Inferior parietal cortex (tissue), 1 donor: Measurements from ENCODE around the gene MIOX.
A peak's percentile ranks its signal among the peaks of the same experiment; 100 is the strongest.

ENCODE experiments used
- DNase-seq: peaks from one replicate; pipeline ENCODE4 v3.0.0-alpha.2; 2016; ENCODE audit errors: extremely low spot score

MIOX gene

DNA sequence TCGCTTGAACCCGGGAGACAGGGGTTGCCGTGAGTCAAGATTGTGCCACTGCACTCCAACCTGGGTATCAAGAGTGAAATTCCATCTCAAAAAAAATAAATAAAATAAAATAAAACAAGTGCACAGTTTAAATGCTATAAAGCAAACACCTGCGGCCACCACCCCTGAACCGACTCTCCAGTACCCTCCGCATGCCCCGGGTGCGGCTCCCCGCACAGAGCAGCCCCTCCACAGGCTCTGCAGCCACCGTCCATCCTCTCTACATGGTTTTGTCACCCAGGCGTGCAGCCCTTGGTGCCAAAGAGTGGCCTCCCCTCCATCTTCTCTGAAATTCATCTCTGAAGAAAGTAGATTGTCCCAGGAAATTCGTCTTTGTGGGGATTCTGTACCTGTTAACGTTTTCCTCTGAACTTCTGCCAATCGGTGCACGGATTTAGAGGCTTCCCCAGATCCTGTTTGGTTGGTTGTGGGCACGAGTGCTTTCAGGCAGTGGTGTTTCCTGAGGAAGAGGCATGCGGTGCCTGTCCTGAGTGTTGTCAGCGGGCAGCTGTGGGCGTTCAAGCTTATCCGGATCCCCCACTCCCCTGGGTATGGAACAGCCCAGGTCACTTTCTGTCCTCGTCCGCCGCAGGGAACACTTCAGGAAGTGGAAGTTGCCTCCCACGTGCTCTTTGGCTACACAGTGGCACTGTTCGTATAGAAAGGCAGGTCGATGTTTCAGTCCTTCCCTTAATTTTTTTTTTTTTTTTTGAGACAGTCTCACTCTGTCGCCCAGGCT is 4.1 kb downstream of the MIOX start:
- no peak for DNase-seq

DNA sequence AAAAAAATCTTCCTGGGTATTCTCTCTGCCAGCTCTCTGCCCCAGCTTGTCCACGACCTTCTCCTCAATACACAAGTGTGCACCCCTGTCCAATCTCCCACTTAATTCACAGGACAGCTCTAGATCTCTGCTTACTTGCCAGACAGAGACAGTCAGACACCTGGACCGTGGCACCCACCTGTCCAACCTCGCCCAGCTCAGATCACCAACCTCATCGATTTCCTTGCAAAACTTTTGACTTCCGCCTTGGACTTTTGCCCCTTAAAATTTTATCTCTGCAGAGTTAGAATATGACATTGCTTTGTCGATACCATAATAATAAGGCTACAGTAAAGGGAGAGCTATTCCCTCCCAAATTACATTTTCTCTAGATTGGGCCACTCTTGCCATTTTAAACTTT is 10.4 kb downstream of the MIOX start:
- DNase-seq, result no peak

DNA sequence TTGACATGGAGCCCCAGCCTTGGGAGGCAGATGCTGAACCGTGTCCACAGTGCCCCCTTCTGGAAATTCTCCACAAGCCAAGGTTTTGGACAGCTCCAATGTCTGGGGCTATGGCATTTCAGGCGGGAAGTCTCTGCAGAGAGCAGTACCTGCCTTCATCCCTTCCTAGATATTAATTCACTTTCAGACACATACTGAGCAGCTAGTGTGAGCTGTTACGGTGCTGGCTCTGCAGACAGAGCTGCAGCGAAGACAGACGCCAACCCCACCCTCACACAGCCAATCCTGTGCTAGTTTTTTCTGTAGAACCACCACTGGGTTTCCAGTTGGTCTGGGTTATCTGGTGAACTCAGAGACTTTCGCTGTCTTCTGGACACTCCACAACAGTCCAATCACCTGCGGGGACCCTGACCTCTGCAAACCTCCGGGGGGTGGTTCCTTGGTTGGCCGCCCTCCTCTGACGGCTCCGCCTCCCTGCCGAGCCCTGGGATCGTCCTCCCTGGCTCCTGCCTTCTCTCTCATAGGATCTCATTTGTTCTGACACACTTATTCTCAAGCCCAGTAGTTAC is 11.7 kb downstream of the MIOX start:
- peak; percentile 76 for DNase-seq

GRCh38 chr22:50500452-50500851 is 13.8 kb downstream of the MIOX start:
- no peak for DNase-seq

DNA sequence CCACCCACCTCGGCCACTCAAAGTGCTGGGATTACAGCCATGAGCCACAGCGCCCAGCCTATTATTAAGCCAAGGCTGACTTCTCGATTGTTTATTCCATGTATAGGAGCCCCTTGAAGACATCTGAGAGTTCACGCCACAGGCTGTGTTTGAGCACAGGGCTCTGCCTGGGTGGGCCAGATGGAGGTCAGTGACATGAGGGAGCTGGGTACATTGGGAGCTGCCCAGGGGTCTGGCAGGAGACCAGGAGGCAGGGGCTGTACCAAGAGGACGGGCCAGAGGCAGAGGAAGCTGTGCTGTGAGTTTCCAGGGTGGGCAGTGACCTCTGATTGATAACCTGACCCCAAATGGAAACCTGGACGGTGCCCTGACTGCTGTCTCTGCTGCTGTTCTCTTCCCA is 15.4 kb downstream of the MIOX start:
- no peak for DNase-seq

DNA sequence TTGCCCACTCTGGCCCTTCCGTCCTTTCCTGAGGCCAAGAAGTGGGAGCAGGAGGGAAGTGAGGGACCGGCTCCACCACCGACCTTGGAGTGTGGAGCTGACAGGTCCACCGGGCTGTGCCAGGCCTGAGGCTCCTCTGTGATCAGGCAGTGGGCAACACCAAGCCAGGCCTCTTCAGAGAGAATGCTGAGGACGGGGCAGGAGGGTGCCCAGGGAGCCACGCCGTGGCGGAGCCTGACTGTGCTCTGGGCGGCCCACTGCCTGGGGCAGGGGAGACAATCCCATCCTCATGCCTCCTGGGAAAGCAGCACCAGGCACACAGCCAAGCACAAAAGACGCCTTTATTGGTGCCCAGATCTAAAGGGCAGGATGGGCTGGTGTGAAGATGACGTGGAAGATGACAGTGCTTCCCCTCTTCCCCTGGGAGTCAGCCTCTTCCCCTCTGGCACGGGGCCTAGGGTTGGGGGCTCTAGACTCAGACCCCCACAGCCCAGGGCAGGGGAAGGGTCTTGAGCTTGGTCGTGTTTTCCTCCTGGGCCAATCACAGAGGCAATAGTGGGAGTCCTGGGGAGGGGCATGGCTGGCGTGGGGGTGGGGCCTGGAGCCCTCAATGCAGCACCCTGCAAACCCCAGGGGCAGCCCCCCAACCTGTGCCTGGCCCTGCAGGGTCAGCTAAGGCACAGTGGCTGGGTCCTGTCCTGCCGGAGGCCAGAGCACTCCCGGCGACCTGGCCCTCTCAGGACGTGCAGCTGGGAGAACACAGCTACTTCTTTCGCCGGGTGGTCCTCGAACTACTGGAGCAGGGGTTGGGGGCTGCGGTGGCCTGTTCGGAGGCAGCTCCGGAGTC is 16.2 kb downstream of the MIOX start:
- no peak for DNase-seq

- no peak for DNase-seq
Observed at GRCh38 chr22:50503475-50504145, 17.0 kb downstream of the MIOX start.

GRCh38 chr22:50504369-50505211 is 17.9 kb downstream of the MIOX start:
- no peak for DNase-seq

GRCh38 chr22:50505276-50505775 is 18.7 kb downstream of the MIOX start:
- no peak for DNase-seq

DNA sequence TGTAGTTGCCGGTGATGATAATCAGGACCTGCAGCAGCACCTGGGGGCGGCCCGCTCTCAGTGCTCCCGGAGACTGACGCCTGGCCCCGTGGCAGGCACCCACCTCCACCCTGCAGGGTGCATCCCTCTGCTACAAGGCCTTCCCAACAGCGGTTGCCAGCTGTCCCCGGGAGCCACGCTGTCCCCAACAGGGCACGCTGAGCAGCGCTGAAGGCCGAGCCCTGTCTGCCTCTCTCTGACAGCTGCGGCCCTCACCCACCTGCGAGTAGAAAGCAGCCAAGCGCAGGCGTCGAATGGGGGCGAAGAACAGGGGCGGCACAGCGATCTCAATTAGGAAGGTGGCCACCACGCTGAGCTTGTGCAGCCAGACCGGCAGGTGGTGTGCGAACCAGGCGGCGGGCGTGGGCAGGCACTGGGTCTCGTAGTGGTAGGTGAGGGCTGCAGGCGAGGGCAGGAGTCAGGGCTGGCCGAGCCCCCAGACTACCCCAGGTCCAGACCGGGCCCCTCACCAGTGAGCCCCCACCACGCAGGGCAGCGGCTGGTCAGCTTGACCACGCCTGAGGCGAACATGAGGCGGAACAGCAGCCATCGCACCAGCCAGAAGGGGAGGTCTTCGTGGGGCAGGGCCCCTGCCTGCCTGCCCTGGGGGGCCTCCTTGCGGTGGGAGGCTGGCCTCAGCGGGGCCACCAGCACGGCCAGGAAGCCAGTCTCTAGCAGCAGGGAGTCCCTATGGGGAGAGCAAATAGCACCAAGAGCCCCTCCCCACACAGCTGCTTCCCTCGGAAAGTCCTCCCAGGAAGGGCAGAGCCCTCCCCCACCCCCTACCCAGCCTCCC is 19.3 kb downstream of the MIOX start:
- DNase-seq, result no peak

- DNase-seq, result no peak
Observed at GRCh38 chr22:50506611-50507420, 20.2 kb downstream of the MIOX start.

GRCh38 chr22:50507421-50507990 is 20.8 kb downstream of the MIOX start, which contains the start of gene LMF2:
LMF2 (minus strand) TSS chr22:50507702; CDS start chr22:50507675, 27 bp downstream.
- DNase-seq, result peak; percentile 68

DNA sequence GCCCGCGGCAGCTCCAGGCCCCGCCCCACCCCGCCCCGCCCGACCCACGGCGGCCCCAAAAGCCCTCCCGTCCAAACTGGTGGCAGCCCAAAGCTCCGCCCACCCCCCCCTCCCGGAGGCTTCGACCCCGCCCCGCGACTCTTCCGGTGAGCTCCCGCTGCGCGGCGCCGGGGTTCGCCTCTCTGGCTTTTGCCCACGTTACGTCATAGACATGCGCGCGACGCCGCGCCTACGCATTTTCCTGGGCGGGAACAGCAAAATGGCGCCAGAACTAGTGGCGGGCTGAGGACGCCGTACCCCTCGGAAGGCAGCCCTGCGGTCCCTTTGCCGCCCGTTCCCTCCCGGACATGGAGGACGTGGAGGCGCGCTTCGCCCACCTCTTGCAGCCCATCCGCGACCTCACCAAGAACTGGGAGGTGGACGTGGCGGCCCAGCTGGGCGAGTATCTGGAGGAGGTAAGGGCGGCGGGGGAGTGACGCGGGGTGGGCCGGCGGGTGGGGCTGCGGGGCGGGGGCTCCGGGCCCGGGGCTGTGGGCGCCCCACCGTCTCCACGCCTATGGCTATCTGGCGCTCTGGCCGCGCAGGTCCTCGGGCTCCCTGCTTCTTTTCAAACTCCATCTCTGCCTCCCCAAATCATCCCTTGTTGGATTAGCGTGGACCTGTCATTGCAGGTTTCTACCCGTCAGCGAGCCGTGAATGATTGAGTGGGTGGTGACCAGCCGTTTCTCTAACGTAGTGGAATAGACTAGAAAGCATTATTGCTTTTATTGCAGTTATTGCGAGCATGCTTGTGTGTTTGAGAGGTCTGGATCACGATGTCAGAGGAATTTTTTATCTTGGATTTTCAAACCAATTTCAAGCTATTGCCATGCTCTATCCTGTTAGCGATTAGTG is 21.6 kb downstream of the MIOX start, which contains the start of gene NCAPH2:
TSS of gene NCAPH2 (plus strand) at position 234 of the 894 bp plus-strand sequence. CDS start at position 348, 114 bp downstream.
- peak; percentile 98 for DNase-seq

DNA sequence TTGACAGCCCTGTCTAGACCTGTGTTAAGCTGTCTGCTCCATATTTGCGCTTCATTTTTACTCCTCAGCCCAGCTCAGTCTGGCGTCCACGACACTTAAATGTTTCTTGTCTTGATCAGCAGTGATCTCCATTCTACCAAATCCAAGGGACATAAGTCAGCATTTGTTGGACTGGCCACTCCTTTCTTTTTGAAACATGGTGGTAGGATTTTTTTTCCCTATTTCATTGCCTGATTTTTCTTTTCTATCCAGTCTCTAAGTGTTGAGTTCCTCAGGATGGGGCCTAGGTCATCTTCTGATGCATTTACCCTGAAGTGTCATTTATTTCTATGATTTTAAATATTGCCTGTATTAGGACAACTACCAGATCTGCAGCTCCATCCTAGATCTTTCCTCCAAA is 22.2 kb downstream of the MIOX start:
- DNase-seq, result no peak

DNA sequence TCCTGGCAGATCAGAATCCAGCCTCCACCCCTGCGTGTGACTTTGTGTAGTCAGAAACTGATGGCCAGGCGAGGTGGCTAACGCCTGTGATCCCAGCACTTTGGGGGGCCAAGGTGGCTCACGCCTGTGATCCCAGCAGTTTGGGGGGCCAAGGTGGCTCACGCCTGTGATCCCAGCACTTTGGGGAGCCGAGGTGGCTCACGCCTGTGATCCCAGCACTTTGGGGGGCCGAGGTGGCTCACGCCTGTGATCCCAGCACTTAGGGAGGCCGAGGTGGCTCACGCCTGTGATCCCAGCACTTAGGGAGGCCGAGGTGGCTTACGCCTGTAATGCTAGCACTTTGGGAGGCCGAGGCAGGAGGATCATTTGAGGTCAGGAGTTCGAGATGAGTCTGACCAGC is 26.5 kb downstream of the MIOX start:
- no peak for DNase-seq

- no peak for DNase-seq
Observed at GRCh38 chr22:50516068-50516467, 29.4 kb downstream of the MIOX start.

DNA sequence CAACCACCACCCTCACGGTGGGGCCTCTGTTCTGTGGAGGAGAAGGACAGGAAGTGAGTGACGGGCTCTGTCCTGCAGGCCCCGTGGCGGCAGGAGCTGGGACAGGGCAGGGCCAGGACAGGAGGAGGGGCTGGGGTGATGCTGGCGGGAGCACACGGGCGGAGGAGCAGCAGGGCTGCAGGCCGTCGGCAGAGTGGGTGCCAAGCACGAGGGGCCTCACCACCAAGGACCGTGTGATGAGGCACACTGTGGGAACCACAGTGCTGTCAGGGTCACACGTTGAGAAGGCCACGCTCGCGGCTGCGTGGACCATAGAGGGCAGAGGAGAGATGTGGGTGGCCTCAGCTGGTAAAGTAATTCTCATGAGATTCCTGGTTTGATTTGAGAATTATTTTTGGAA is 30.2 kb downstream of the MIOX start:
- no peak for DNase-seq
